Natural killer cell (primary cell): Measurements from ENCODE around the gene PNMA8A. TPM values are rescaled to one million over a fixed set of nuclear protein-coding genes. Genes with fewer than 3 reads are reported as not detected.

ENCODE experiments used
- ATAC-seq, 3 donors: fragments of 150-1000 bp in 2 of 3; fragments of 200-7000 bp in 1 of 3; cut with Tn5 transposase; 1 replicate in 1 of 3; 2 replicates in 2 of 3; pipeline ENCODE4 v1.10.0; 2021; ENCODE audit warnings: mild to moderate bottlenecking in 2 of 3, moderate library complexity in 2 of 3
- DNase-seq, 2 donors: peaks; one replicate each; pipeline versions ENCODE4 v3.0.0 to v3.0.0-alpha.2; 2013 to 2021; ENCODE audit warnings: mixed read lengths in 1 of 2
- H3K27ac ChIP-seq: one replicate; pipeline ENCODE4 v1.5.1; 2013; ENCODE audit warnings: mild to moderate bottlenecking, low read length
- H3K27me3 ChIP-seq: one replicate; pipeline ENCODE4 v1.6.1; 2013; ENCODE audit warnings: low read length; ENCODE audit not compliant: control insufficient read depth, insufficient read depth
- H3K36me3 ChIP-seq: one replicate; pipeline ENCODE4 v1.6.1; 2013; ENCODE audit warnings: low read length; ENCODE audit not compliant: control insufficient read depth, insufficient read depth
- H3K4me1 ChIP-seq: one replicate; pipeline ENCODE4 v1.6.1; 2013; ENCODE audit warnings: low read length; ENCODE audit not compliant: control insufficient read depth, insufficient read depth
- H3K4me3 ChIP-seq: one replicate; pipeline ENCODE4 v1.5.1; 2013; ENCODE audit warnings: low read length
- H3K9me3 ChIP-seq: one replicate; pipeline ENCODE4 v1.6.1; 2013; ENCODE audit warnings: low read length; ENCODE audit not compliant: control insufficient read depth, insufficient read depth
- H3K27ac Mint-ChIP-seq, 2 donors: one replicate each; pipeline ENCODE4 v1.8.0; 2022; ENCODE audit warnings: mild to moderate bottlenecking in 2 of 2, mixed read lengths in 2 of 2, moderate library complexity in 1 of 2
- H3K27me3 Mint-ChIP-seq, 2 donors: one replicate each; pipeline ENCODE4 v1.8.0; 2022; ENCODE audit warnings: low read depth in 2 of 2, mixed read lengths in 2 of 2
- H3K36me3 Mint-ChIP-seq: one replicate; pipeline ENCODE4 v1.8.0; 2022; ENCODE audit warnings: mixed read lengths
- H3K4me1 Mint-ChIP-seq, 2 donors: one replicate each; pipeline ENCODE4 v1.8.0; 2022; ENCODE audit warnings: mixed read lengths in 2 of 2
- H3K4me3 Mint-ChIP-seq: one replicate; pipeline ENCODE4 v1.8.0; 2022; ENCODE audit warnings: mild to moderate bottlenecking, moderate library complexity, mixed read lengths
- H3K9me3 Mint-ChIP-seq, 2 donors: one replicate each; pipeline ENCODE4 v1.8.0; 2022; ENCODE audit warnings: mixed read lengths in 2 of 2
- WGBS: methylation state at CpG from one replicate; pipeline ENCODE4 v1.1.7; 2013; ENCODE audit warnings: missing lambda C conversion rate; ENCODE audit not compliant: insufficient coverage; 5-methylcytosine and 5-hydroxymethylcytosine counted together
- intact Hi-C: fragments of 100-400 bp; cut with micrococcal nuclease; formaldehyde crosslinking; loops from one replicate; pipeline ENCODE4 v1.14.2; 2022
- total RNA-seq, 4 donors: library from RNA; stranded (reverse); fragments of 120-200 nt in 1 of 4; gene quantifications; one replicate each; pipeline versions ENCODE4 v1.2.3 to v1.2.4, GENCODE V29; 2013 to 2022
- TF ChIP-seq, protein P1 (sequence below): fragments of 200-600 bp; IDR thresholded peaks from one replicate; pipeline ENCODE4 v1.8.0; 2022; ENCODE audit warnings: antibody characterized with exemption

The PNMA8A gene
- total RNA-seq, 3 donors from 2014 or later (not counting 1 experiment from before 2014, with no cell fraction given), result not detected

DNA sequence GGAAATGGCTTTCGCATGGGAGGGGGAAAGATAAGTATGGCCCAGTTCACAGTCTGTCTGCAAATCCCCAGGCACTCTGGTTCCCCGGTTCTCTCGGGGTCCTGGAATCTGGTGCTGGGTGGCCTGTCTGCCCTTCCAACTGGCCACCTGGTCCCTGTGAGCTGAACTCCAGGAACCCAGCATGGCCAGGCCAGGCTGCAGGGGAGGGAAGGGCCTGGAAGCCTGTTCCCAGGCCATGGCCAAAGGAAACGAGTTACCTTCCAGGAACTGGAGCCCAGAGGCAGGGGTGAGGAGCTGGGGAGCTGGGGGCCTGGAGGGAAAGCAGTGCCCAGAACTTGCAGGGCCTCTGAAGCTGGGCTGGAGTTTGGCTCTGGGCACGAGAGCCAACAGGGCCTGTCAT lies 23.5 kb downstream of the PNMA8A start:
- peaks cover 0 to 19% of the 10 kb centered on the region in 2 donors for H3K27me3 Mint-ChIP-seq
- peaks cover 0 to 4% of the 10 kb centered on the region in 2 donors for H3K9me3 Mint-ChIP-seq
- TF ChIP-seq, protein P1, sequence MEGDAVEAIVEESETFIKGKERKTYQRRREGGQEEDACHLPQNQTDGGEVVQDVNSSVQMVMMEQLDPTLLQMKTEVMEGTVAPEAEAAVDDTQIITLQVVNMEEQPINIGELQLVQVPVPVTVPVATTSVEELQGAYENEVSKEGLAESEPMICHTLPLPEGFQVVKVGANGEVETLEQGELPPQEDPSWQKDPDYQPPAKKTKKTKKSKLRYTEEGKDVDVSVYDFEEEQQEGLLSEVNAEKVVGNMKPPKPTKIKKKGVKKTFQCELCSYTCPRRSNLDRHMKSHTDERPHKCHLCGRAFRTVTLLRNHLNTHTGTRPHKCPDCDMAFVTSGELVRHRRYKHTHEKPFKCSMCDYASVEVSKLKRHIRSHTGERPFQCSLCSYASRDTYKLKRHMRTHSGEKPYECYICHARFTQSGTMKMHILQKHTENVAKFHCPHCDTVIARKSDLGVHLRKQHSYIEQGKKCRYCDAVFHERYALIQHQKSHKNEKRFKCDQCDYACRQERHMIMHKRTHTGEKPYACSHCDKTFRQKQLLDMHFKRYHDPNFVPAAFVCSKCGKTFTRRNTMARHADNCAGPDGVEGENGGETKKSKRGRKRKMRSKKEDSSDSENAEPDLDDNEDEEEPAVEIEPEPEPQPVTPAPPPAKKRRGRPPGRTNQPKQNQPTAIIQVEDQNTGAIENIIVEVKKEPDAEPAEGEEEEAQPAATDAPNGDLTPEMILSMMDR, result no peak
- no peak for DNase-seq
- Histone ChIP-seq H3K9me3 (no peaks in the 10 kb centered on the region), H3K27ac (no peak overlapping the region), H3K27me3 (peaks cover 2% of the 10 kb centered on the region), H3K36me3 (no peaks in the 10 kb centered on the region), H3K4me3 (no peak overlapping the region), H3K4me1 (no peaks in the 10 kb centered on the region)
- intact Hi-C loops, result no loop called here
- ATAC-seq, result no peak
- H3K36me3 Mint-ChIP-seq, result no peaks in the 10 kb centered on the region
- 49% methylated on average over 5 of the region's 5 CpGs for WGBS
- H3K4me3 Mint-ChIP-seq, result no peak overlapping the region
- peaks cover 0 to 4% of the 10 kb centered on the region in 2 donors for H3K4me1 Mint-ChIP-seq
- no peak overlapping the region for H3K27ac Mint-ChIP-seq

DNA sequence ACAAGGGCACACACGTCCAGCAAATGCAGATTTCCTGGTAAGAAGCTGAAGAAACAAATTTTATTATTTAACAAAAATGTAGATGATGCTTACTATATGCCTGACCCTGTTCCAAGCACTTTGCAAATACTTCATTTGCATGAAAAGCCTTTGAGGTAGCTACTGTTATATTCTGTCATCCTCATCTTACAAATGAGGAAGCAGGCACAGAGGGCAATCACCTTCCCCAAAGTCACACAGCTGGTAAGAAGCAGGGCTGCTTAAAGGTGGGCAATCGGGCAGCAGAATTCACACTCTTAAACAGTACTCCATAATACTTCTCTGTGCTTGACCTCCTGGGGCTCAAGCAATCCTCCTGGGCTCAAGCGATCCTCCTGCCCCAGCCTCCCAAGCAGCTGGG lies 24.4 kb downstream of the PNMA8A start:
- no peaks in the 10 kb centered on the region for H3K9me3 ChIP-seq
- no peak for ATAC-seq
- WGBS, result 50% methylated on average over 1 of the region's 3 CpGs

DNA sequence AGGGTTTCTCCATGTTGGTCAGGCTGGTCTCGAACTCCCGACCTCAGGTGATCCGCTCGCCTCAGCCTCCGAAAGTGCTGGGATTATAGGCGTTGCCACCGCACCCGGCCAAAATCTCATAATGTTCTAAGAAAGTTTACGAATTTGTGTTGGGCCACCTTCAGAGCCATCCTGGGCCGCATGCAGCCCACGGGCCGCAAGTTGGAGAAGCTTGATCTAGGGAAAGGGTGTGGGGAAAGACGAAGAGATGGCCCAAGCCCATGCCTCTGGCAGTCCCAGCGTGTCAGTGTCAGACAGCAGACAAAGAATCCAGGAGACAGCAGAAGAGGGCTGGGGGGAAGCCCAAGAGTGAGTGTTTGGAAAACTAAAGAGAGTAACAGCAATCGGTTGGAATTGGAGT lies 25.3 kb downstream of the PNMA8A start:
- Histone ChIP-seq H3K27me3 (peaks cover 2% of the 10 kb centered on the region), H3K27ac (no peak overlapping the region), H3K9me3 (no peaks in the 10 kb centered on the region), H3K36me3 (no peaks in the 10 kb centered on the region), H3K4me1 (no peaks in the 10 kb centered on the region), H3K4me3 (no peak overlapping the region)
- Mint-ChIP-seq H3K4me3 (no peak overlapping the region), H3K27ac (no peak overlapping the region), H3K9me3 (peaks cover 0 to 4% of the 10 kb centered on the region in 2 donors), H3K27me3 (peaks cover 5 to 14% of the 10 kb centered on the region in 2 donors), H3K4me1 (peaks cover 0 to 4% of the 10 kb centered on the region in 2 donors), H3K36me3 (no peaks in the 10 kb centered on the region)
- intact Hi-C loops, result no loop called here
- TF ChIP-seq, protein P1, result no peak
- no peak for ATAC-seq
- 81% methylated on average over 15 of the region's 15 CpGs for WGBS
- no peak for DNase-seq

More for the DNA sequence above, 24.4 kb downstream of the PNMA8A start:
- Mint-ChIP-seq H3K27me3 (peaks cover under 1 to 19% of the 10 kb centered on the region in 2 donors), H3K9me3 (peaks cover 0 to 4% of the 10 kb centered on the region in 2 donors), H3K4me1 (peaks cover 0 to 4% of the 10 kb centered on the region in 2 donors), H3K36me3 (no peaks in the 10 kb centered on the region), H3K4me3 (no peak overlapping the region), H3K27ac (no peak overlapping the region)
- H3K27me3 ChIP-seq, result peaks cover 2% of the 10 kb centered on the region
- no peak overlapping the region for H3K4me3 ChIP-seq
- TF ChIP-seq, protein P1, result no peak
- no peaks in the 10 kb centered on the region for H3K36me3 ChIP-seq
- no peaks in the 10 kb centered on the region for H3K4me1 ChIP-seq
- H3K27ac ChIP-seq, result no peak overlapping the region
- DNase-seq, result no peak
- intact Hi-C loops, result no loop called here

DNA sequence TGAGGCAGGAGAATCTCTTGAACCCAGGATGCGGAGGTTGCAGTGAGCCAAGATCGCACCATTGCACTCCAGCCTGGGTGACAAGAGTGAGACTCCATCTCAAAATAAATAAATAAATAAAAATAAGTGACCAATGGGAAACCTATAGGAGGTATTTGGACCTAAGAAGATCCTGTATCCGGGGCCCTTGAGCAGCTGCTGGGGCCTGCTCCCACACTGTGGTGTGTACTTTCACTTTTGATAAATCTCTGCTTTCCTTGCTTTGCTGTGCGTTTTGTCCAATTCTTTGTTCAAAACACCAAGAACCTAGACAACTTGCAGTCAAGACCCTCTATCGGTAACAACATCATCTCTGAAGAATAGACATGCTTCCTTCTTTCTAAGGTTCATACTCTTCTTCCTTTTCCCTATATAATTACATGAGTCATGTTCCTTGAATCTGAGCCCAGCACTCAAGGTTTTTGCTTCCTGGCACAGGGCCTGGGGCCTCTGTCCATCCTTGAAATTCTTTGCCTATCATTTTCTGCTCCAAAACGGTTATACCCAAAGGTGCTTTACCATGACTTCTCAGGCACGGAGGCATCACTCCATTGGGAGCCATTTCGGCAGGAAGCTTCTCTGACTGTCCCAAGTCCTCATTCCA lies 28.4 kb downstream of the PNMA8A start:
- TF ChIP-seq, protein P1, result no peak
- peaks cover 5 to 8% of the 10 kb centered on the region in 2 donors for H3K27me3 Mint-ChIP-seq
- no peak overlapping the region for H3K27ac Mint-ChIP-seq
- ATAC-seq, result no peak
- no peak for DNase-seq
- intact Hi-C loops, result no loop called here
- Histone ChIP-seq H3K27ac (no peak overlapping the region), H3K4me1 (no peaks in the 10 kb centered on the region), H3K4me3 (no peak overlapping the region), H3K9me3 (no peaks in the 10 kb centered on the region), H3K27me3 (peaks cover 2% of the 10 kb centered on the region), H3K36me3 (no peaks in the 10 kb centered on the region)
- no peaks in the 10 kb centered on the region for H3K36me3 Mint-ChIP-seq
- no peaks in the 10 kb centered on the region for H3K9me3 Mint-ChIP-seq
- H3K4me3 Mint-ChIP-seq, result no peak overlapping the region
- WGBS, result 62% methylated on average over 7 of the region's 8 CpGs
- peaks cover 0 to 4% of the 10 kb centered on the region in 2 donors for H3K4me1 Mint-ChIP-seq
